ENCODE measurements around the gene PAK4.

DNA sequence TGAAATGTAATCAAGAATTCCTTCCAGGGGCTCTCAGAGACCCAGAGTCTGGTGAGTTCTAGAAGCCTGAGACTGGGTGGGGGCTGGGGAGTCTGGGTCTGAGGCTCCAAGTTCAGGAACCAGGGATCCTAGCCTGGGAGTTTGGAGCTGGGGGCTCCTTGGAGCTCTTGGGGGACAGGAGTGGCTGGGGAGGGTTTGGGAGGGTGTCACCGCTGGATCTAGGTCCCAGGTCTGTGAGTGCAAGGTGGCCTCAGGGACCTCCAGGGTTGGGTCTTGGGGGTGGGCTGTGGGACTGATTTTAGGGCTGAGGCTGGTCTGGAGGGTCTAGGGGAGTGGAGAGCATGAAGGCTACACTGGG lies 77.4 kb downstream of the PAK4 start:
- TF ChIP-seq POLR2A (IDR thresholded peaks at IDR 0.05; ENCODE audit: low read depth, low read length) (no peak), TAF1 (IDR thresholded peaks at IDR 0.05; ENCODE audit: borderline replicate concordance, low read depth, low read length) (no peak), POLR2AphosphoS5 (IDR thresholded peaks at IDR 0.05; ENCODE audit: low read depth, low read length) (no peak)
